ENCODE results near the gene TATDN2. TPM values are rescaled to one million over a fixed set of nuclear protein-coding genes. Genes with fewer than 3 reads are reported as not detected.

TATDN2 gene
- total and polyA plus RNA-seq, 2 donors (not counting 3 experiments of a cell fraction or from before 2014, with no cell fraction given), result 10.7 to 26.8 TPM

GRCh38 chr3:10278501-10278900 is 30.2 kb downstream of the TATDN2 start:
- POLR2A ChIA-PET, result no interaction called here
- peaks cover 6% of the 10 kb centered on the region for H4K20me1 ChIP-seq (replicated peaks; ENCODE audit: control insufficient read depth, extremely low read depth, insufficient read depth, low read length)
- intact Hi-C loops (cut with micrococcal nuclease) (no loop called here), dilution Hi-C loops (cut with MboI; ENCODE audit: extremely low pct_ligation_motif_present, low sequenced_read_pairs) (no loop called here)
- H2AFZ ChIP-seq (ENCODE audit: low read depth, low read length), result no peak overlapping the region
- H3K27ac ChIP-seq (ENCODE audit: insufficient read depth, low read depth, low read length), result no peak overlapping the region
- H3K4me3 ChIP-seq (replicated peaks in 1 of 3; ENCODE audit: insufficient read depth in 1 of 3, low read depth in 1 of 3, low read length in 3 of 3), result no peak overlapping the region
- H3K4me2 ChIP-seq (ENCODE audit: insufficient read depth, low read length), result no peak overlapping the region
- no peaks in the 10 kb centered on the region for H3K27me3 ChIP-seq (ENCODE audit: control insufficient read depth in 2 of 2, insufficient read depth in 2 of 2, low read length in 2 of 2)
- no peak for DNase-seq (ENCODE audit: low read depth, low spot score)
- no peaks in the 10 kb centered on the region for H3K9me3 ChIP-seq (replicated peaks; ENCODE audit: control insufficient read depth, insufficient read depth, low read length)
- peaks cover 3 to 15% of the 10 kb centered on the region in 2 experiments for H3K36me3 ChIP-seq (ENCODE audit: control insufficient read depth in 2 of 2, extremely low read depth in 1 of 2, insufficient read depth in 2 of 2, low read length in 2 of 2)
- no peak overlapping the region for H3K9ac ChIP-seq (replicated peaks; ENCODE audit: extremely low read depth, insufficient read depth, low read length)
- TF ChIP-seq FOS (IDR thresholded peaks at IDR 0.05; ENCODE audit: borderline replicate concordance, insufficient read depth, low read length) (no peak), JUN (IDR thresholded peaks at IDR 0.05; ENCODE audit: borderline replicate concordance, insufficient read depth, insufficient read length, low read depth) (no peak), MAX (IDR thresholded peaks at IDR 0.05; ENCODE audit: insufficient read depth, insufficient read length) (no peak), POLR2A (IDR thresholded peaks at IDR 0.05; ENCODE audit: low read depth, low read length) (no peak), EZH2 (IDR thresholded peaks at IDR 0.05; ENCODE audit: borderline replicate concordance, low read depth, low read length, severe bottlenecking) (no peak), GATA2 (IDR thresholded peaks at IDR 0.05; ENCODE audit: insufficient read depth, insufficient read length, low read depth, low read length) (no peak), MYC (IDR thresholded peaks at IDR 0.05; ENCODE audit: low read depth, low read length) (no peak), POLR2AphosphoS5 (IDR thresholded peaks at IDR 0.05; ENCODE audit: insufficient read depth, low read depth, low read length) (no peak)
- TF ChIP-seq, protein P1, sequence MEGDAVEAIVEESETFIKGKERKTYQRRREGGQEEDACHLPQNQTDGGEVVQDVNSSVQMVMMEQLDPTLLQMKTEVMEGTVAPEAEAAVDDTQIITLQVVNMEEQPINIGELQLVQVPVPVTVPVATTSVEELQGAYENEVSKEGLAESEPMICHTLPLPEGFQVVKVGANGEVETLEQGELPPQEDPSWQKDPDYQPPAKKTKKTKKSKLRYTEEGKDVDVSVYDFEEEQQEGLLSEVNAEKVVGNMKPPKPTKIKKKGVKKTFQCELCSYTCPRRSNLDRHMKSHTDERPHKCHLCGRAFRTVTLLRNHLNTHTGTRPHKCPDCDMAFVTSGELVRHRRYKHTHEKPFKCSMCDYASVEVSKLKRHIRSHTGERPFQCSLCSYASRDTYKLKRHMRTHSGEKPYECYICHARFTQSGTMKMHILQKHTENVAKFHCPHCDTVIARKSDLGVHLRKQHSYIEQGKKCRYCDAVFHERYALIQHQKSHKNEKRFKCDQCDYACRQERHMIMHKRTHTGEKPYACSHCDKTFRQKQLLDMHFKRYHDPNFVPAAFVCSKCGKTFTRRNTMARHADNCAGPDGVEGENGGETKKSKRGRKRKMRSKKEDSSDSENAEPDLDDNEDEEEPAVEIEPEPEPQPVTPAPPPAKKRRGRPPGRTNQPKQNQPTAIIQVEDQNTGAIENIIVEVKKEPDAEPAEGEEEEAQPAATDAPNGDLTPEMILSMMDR (IDR thresholded peaks at IDR 0.05; ENCODE audit: extremely low read depth in 1 of 2, insufficient read depth in 1 of 2, low read depth in 1 of 2, low read length in 2 of 2), result no peak
- peaks cover 17% of the 10 kb centered on the region for H3K79me2 ChIP-seq (ENCODE audit: control insufficient read depth, insufficient read depth, low read length)
- CTCF ChIA-PET, result no interaction called here
- no peaks in the 10 kb centered on the region for H3K9me1 ChIP-seq (replicated peaks; ENCODE audit: control insufficient read depth, extremely low read depth, insufficient read depth, low read length)
- no peak for FAIRE-seq
- no TSS peak for BruUV-seq (replicated peaks)
- H3K4me1 ChIP-seq (ENCODE audit: control insufficient read depth, extremely low read depth, insufficient read depth, low read length), result no peaks in the 10 kb centered on the region
